GM18519 (cell line): Measurements from ENCODE around the gene TIMM23B.
"Not testable (repeated sequence)": the region's sequence is repeated elsewhere in the genome, so short reads cannot be mapped to it uniquely, and the experiment has no call there.

Source experiments
- ATAC-seq: cut with Tn5 transposase; IDR thresholded peaks from one replicate; pipeline ENCODE4 v1.9.1; 2021; ENCODE audit warnings: mild to moderate bottlenecking, moderate library complexity; ENCODE audit not compliant: unreplicated experiment, low FRiP score

Gene TIMM23B, protein sequence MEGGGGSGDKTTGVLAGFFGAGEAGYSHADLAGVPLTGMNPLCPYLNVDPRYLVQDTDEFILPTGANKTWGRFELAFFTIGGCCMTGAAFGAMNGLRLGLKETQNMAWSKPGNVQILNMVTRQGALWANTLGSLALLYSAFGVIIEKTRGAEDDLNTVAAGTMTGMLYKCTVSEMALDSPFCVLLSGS

DNA sequence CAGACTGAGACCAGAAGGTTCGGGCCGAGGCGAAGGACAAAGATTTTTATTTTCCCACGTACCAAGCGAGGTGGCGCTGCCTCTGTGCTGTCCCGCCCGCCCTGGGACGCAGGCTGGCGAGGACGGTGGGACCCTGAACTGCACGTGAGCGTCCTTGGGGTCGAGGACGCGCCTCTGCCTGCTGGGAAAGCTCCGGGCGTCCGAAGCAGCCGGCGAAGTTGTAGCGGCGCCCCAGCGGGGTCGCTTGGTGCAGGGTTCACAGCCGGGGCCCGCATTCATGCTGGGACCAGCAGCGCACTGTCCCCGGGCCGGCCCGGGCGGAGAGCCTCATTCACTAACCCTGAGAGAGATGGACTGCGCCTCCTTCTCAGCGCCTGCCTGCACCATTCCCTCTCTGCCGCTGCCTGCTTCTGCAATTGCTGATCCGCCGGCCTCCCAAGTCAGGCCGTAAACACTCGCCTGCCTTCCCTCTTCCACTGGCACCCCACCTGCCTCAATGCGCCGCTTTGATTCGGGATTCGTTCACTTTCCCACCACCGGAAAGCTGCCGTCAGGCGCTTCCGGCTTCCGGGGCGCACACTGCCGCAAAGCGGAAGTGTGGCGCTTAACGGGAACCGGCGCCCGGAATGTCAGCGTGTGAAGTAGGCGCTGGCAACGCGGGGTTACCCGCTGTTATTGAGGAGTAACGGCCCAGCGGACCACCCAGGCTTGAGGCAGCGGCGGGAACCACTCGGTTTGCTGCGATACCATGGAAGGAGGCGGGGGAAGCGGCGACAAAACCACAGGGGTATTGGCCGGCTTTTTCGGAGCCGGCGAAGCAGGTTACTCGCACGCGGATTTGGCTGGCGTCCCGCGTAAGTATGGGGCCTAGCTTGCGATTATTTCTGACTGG lies at the start of gene TIMM23B, which contains the start of gene PARG:
TSS of gene TIMM23B (plus strand) at position 607 of the 892 bp plus-strand sequence. CDS start at position 749, 142 bp downstream.
TSS of gene PARG (minus strand) at position 581 of the 892 bp plus-strand sequence. CDS start at position 279, 302 bp downstream.
- peak; percentile 38 for ATAC-seq

DNA sequence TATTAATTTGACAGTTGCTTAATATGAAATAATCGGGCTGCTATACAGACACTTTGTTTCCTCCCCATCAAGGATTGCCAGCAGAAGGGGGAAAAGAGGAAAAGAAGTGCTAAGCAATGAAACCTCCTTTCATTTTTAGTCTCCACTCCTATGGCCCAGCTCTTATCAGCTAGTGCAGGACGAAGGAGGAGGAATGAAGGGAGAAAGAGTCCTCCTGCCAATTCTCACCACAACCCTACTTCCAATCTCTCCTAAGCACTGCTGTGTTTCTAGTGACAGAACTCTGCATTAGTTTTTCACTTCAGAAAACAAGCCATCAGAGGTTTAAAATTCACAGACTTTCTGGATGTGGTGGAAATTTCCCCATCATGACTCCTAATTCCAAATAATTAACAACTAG lies 41.9 kb upstream of the TIMM23B start:
- ATAC-seq: not testable (repeated sequence)

DNA sequence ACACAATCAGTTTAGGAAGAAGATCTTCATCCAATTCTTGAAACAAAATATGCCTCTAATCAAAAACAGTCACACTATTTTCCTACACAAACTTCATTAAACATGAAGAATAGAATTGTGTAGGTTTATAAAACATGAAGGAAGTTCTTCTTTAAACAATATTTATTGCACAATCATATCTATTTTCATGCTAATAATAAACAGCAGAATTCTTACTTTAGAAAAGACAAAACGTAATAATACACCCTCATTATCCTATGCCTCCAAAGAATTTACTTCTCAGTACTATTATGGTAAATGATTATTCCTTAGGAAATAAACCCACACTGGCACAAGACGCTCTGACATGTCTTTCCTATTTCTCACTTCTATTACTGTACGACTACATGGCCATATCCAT lies 41.4 kb upstream of the TIMM23B start:
- ATAC-seq: not testable (repeated sequence)

DNA sequence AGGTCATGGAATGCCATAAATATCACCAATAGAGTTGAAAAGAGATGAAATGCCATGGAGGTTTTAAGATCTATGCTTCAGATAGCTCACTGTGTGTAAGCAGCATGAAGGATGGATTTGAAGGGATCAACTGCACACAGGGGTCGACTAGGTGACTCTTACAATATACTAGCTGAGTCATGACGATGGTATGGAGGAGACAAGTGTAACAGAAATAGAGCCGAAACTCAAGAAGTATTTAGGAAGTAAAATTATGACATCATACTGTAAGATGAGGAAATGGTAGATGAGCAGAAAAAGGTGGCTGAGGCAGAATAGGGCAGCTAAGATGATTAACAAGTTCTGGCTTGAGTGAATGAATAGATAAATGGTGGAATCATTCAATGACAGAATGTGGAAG lies 38.0 kb upstream of the TIMM23B start:
- not testable (repeated sequence) for ATAC-seq

DNA sequence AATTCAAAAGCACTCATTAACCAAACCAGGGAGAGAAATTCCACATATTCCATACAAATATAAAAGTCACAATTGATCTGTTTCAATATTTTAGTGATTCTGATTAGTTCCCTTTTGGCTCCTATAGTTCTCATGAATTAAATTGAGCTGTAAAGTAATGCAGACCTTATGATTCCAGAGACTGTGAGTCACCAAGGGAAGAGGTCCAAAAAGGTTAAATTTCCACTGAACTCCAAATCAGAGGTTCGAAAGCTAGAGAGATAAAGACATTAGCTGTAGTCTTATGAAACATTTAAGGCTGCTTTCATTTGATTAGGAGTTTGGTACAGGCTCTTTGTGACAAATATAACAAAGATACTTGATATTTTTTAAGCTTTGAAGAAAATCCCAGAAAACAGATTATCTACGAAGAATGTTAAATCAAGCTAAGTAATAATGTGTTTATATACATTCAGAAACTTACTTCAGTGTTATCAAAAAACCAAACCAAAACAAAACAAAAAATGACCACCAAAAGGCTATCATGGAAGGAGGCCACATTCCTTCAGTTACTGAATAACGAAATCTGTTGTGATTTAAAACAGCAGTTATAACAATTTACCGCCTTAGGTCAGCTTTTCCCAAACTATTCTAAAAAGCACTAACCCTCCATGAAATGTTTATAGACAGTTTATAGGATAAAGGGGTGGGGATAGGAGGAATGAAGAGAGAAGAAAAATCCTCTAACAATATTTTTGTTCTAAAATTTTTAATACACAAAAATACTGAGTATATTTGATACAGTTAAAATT lies 33.4 kb upstream of the TIMM23B start:
- not testable (repeated sequence) for ATAC-seq

DNA sequence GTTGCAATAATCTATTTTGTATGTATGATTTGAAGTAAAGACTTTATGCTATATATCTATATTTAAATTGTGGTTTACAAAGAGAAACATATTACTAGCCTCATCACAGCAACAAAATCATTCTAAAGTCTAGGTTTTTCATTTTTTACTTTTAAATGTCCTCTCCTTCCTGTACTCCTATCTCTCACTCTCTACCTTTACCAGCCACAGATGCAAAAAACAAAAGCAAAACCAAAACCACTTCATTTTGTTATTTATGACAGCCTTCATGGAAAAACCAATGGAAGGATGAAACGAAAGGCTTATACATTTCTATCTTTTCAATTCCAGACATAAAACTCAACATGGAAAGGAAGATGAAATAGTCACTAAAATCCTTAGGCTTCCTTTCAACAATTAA lies 31.6 kb upstream of the TIMM23B start:
- not testable (repeated sequence) for ATAC-seq

DNA sequence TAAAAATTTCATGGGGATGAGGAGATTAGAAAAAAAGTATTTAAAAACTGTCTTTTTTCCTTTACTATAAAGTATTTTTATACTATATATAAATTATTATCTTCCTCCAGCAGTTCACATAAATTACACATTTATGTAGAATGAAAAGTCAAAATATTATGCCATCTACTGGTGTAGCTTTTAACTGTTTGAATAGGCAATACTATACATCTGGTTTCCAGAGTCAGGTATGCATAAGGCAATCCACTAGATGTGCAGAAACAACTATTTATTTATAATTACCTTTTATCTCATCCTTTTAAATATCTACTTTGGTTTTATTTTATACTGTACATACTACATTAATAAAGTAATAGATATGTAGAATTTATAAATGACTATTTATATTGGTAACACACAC lies 25.4 kb upstream of the TIMM23B start:
- not testable (repeated sequence) for ATAC-seq

DNA sequence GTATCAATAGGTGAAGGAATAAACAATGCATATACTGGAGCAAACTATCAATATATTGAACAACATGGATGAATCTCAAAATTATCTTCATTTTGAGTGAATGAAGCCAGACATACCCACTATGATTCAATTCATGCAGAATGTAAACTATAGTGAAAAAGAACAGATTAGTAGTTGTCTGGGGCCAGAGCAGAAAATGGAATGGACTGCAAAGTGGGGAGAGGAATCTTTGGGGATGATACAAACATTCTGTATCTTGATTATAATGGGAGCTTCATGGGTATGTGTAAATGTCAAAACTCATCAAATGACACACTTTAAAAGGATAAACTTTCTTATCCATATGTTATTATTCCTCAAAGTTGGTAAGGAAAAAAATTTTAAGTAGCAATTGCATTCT lies 23.9 kb upstream of the TIMM23B start:
- not testable (repeated sequence) for ATAC-seq

DNA sequence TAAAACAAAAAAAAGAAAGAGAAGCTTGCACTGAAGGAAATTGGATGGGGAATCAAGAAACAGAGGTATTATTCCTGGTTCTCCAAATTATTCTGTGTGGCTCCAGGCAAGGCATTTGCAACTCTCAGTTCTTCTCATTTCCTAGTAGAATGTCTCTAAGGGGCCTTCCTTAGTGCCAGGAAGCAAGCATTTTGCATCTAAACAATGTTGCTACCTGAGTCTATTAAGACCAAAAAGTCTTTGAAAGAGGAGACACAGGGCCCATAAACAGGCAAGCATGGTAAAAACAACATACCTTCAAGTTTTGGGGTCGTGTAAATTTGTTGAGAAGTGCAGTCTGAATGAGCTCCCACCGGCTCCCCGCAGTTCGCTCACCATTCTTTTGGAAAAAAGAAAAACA lies 19.8 kb upstream of the TIMM23B start:
- ATAC-seq: not testable (repeated sequence)

DNA sequence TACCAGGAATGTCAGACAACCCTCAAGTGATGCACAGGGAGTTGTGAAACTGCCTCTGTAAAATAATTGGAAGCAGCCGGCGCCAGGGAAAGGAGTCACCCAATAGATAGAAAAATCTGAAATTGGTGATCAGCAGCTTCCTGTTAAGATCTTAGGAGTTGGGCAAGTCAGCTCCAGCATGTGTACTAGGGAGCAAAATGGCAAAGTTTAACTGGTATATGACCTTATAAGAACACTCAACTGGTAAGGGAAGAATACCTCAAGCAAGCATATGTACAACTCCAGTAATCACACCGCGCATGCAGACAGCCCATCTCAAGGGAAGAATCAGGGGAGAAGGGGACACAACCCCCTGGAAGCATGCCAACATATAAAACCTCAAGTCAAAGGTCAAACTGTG lies 18.3 kb upstream of the TIMM23B start:
- ATAC-seq: not testable (repeated sequence)

DNA sequence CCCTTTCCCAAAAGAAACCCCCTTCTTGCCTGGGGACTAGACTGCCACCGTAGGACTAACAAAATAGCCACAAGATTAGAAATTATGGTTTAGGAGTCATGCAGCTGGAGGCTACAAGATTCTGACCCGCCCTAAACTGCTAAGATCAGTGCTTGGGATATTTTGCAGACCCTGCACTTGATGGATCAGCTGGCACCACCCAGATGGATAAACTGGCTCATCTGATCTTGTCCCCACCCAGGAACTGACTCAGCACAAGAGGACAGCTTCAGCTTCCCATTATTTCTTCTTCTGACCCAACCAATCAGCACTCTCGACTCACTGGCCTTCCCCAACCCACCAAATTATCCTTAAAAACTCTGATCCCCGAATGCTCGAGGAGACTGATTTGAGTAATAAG lies 10.6 kb upstream of the TIMM23B start:
- not testable (repeated sequence) for ATAC-seq

DNA sequence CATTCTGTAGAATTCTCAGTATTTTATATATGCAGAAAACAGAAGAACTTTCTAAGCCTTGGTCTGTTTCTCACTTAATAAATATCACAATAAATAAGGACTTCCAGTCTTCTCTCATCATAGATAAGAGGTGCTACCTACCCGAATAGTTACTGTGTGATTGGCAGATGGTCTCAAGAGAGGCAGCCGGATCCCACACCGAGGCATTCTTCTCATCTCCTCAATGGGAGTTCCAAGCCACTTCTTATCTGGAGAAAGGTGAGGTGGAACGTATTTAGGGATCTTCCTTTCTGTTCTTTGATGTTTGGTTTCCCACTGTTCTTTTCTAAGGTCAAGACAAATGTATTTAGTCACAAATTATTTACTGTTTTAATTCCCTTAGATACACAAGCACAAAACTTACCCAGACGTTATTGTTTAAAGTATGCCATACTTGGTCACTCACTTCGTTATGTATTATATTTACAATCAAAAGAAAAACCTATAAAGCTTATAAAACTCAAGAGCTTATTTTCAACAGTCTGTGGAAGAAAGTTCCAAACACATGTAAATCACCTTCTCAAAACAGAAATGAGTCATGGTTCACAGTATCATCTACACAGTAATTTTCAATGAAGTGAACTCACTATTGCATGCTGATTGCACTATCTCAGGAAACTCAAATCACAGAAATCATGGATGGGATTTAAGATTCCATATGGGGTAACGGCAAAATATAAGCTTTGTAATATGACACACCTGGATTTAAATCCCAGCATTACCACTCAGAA lies 9.7 kb upstream of the TIMM23B start:
- ATAC-seq: not testable (repeated sequence)

DNA sequence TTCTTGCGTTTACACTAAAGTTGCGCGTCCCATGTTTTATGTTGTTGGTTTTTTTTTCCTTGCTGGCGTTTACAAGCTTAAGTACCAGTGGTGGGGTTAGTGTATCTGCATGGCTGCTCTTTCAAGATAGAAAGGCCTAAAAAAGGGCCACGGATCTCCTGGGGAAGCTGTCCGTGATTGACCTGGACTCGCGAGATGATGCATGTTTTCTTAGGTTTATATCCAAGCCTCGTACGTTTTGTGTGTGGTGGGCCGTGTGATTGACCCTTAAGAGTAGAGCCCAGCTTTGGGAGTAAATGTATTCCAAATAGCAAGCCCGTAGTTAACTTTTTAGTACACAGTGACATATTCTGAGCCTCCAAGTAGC lies 469 bp downstream of the TIMM23B start:
- not testable (repeated sequence) for ATAC-seq

DNA sequence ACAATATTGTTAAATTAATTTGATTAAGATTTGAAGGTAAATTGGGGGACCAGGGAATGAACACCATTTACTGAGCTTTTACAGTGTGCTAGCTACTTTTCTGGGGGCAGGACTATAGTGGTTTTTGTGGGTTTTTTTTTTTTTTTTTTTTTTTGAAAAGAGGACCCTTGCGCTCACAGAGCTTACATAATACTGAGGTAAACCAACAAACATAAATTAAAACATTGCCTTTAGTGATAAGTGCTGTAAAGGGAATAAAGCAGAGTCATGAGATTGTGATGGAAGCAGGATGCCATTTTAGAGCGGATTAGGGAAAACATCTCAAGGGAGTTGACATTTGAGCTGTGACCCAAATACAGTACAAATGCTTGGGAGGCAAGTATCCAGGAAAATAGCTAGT lies 1.8 kb downstream of the TIMM23B start:
- not testable (repeated sequence) for ATAC-seq

DNA sequence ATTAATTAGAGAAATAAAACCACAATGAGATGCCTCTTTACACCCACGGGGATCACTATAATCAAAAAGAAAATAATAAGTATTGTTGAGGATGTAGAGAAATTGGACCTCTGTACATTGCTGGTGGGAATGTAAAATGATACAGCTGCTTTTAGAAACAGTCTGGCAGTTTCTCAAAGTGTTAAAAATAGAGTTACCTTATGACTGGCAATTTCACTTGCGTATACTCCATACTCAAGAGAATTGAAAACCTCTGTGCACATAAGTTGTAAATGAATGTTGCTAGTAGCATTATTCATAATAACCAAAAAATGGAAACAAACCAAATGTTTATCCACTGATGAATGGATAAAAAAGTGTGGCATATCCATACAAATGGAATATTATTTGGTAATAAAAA lies 6.3 kb downstream of the TIMM23B start:
- peak; percentile 80 for ATAC-seq

DNA sequence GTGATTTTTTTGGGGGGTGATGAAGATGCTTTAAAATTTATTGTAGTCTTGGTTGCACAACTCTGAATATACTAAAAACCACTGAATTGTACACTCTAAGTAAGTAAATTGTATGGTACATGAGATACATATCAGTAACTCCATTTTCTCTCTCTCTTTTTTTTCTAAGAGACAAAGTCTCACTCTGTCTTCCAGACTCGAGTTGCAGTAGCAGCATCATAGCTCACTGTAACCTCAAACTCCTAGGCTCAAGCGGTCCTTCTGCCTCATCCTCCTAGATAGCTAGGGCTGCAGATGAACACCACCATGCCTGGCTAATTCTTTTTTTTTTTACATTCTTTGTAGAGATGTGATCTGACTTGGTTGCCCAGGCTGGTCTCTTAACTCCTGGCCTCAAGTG lies 6.9 kb downstream of the TIMM23B start:
- ATAC-seq: not testable (repeated sequence)

DNA sequence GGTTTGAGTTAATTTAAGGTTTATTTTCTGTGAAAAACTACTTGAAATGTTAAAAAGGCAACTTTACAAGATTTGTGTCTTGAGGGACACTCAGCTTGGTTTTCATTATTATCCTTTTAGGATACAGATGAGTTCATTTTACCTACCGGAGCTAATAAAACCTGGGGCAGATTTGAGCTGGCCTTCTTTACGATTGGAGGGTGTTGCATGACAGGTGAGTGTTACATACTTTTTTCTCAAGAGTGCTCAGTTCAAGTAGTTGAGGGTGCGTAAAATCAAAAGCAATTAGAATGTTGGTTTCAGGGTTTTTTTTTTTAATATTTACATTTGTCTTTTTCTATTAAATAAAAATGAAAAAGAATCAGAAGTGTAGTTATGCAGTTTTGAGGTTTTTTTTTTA lies 10.2 kb downstream of the TIMM23B start:
- not testable (repeated sequence) for ATAC-seq

DNA sequence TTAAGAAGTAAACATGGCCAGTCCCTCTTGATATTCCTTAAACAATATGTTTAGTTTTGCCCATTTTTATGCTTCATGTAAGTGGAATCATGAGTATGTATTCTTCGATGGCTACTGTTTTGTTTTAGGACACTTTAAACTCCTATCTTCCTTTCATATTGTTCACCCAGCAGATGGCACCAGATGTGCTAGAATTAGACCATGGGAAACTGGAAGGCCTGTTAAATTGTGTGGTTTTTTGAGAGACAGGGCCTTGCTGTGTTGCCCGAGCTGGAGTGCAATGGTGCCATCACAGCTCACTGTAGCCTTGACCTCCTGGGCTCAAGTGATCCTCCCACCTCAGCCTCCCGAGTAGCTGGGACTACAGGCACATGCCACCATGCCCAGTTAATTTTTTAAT lies 11.3 kb downstream of the TIMM23B start:
- not testable (repeated sequence) for ATAC-seq

DNA sequence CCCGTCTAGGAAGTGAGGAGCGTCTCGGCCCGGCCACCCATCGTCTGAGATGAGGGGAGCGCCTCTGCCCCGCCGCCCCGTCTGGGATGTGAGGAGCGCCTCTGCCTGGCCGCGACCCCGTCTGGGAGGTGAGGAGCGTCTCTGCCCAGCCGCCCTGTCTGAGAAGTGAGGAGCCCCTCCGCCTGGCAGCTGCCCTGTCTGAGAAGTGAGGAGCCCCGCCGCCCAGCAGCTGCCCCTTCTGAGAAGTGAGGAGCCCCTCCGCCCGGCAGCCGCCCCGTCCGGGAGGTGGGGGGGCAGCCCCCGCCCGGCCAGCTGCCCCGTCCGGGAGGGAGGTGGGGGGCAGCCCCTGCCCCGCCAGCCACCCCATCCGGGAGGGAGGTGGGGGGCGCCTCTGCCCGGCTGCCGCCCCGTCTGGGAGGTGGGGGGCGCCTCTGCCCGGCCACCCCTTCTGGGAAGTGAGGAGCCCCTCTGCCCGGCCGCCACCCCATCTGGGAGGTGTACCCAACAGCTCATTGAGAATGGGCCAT lies 28.5 kb downstream of the TIMM23B start:
- not testable (repeated sequence) for ATAC-seq

DNA sequence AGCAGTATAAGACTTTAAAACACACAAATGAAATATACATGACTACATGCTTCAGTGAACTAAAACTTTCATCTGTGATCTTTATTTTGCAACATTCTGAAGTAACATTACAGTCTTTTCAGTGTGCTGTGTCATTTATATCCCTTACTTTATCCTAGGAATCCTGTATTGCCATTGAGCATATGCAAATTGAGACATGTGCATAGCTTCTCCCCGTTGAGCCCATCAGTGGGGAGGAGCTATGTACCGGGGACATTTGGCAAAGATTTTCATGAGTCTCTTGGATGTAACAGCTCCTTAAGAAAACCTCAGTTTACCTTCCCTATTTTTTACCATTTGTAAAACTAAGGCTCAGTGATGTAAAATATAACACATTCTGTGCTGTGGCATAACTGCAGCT lies 29.6 kb downstream of the TIMM23B start:
- not testable (repeated sequence) for ATAC-seq
